WERI-Rb-1 (cell line): ENCODE data around the gene MRPL22.

Experiments used
- DNase-seq: peaks from one replicate; pipeline ENCODE4 v3.0.0-alpha.2; 2020
- H3K27ac ChIP-seq: fragments of 250-450 bp; sonication (Bioruptor Pico); 2 replicates; pipeline ENCODE4 v1.5.1; 2020; ENCODE audit warnings: mild to moderate bottlenecking, moderate library complexity
- H3K27me3 ChIP-seq: fragments of 250-450 bp; sonication (Bioruptor Pico); 2 replicates; pipeline ENCODE4 v1.5.1; 2021; ENCODE audit warnings: mild to moderate bottlenecking, low read depth, moderate library complexity; ENCODE audit not compliant: insufficient read depth, severe bottlenecking
- H3K36me3 ChIP-seq: fragments of 250-450 bp; sonication (Bioruptor Pico); 2 replicates; pipeline ENCODE4 v1.5.1; 2020; ENCODE audit warnings: mild to moderate bottlenecking, moderate library complexity
- H3K4me3 ChIP-seq: 2 replicates; pipeline ENCODE4 v1.5.1; 2011; ENCODE audit warnings: low read depth, mild to moderate bottlenecking, control low read depth, low read length
- H3K9me3 ChIP-seq: fragments of 250-450 bp; sonication (Bioruptor Pico); 2 replicates; pipeline ENCODE4 v1.5.1; 2021; ENCODE audit warnings: mild to moderate bottlenecking, moderate library complexity; ENCODE audit not compliant: severe bottlenecking
- TF ChIP-seq, protein P1 (sequence below): IDR thresholded peaks from 2 replicates; pipeline ENCODE4 v1.5.1; 2011; ENCODE audit warnings: low read depth, mild to moderate bottlenecking, control low read depth, inconsistent platforms, low read length

The MRPL22 gene

DNA sequence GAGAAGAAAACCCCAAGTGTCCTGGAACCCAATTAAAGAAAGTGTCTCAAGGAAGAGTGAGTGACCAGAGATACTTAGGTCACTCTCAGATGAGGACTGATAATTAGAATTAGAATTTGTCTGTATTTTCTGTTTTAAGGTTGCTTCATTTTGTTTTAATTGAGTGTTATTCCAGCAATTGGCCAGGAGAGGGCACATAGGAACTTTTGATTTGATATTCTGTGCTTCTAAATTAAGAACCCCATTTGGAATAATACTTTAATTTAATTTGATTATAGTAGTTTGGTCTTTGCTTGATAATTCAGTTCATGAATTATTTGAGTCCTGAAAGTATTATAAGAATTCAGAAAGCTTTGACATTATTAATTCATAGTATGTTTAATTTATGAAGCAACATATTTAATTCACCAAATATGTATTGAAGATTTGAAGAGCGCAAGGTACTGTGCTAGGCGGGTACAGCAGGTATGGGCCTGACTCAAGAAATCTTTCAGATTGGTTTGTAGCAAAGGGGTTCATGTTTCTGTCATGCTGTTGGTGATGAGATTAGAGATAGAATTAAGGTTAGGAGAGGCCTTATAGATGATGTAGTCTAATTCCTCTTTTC, 4.9 kb downstream of the MRPL22 start:
- H3K27ac ChIP-seq = no peak overlapping the region
- H3K4me3 ChIP-seq = no peak overlapping the region
- DNase-seq = no peak
- H3K27me3 ChIP-seq = no peaks in the 10 kb centered on the region
- TF ChIP-seq, protein P1, sequence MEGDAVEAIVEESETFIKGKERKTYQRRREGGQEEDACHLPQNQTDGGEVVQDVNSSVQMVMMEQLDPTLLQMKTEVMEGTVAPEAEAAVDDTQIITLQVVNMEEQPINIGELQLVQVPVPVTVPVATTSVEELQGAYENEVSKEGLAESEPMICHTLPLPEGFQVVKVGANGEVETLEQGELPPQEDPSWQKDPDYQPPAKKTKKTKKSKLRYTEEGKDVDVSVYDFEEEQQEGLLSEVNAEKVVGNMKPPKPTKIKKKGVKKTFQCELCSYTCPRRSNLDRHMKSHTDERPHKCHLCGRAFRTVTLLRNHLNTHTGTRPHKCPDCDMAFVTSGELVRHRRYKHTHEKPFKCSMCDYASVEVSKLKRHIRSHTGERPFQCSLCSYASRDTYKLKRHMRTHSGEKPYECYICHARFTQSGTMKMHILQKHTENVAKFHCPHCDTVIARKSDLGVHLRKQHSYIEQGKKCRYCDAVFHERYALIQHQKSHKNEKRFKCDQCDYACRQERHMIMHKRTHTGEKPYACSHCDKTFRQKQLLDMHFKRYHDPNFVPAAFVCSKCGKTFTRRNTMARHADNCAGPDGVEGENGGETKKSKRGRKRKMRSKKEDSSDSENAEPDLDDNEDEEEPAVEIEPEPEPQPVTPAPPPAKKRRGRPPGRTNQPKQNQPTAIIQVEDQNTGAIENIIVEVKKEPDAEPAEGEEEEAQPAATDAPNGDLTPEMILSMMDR = no peak
- H3K36me3 ChIP-seq = peaks cover 2% of the 10 kb centered on the region
- no peaks in the 10 kb centered on the region for H3K9me3 ChIP-seq

DNA sequence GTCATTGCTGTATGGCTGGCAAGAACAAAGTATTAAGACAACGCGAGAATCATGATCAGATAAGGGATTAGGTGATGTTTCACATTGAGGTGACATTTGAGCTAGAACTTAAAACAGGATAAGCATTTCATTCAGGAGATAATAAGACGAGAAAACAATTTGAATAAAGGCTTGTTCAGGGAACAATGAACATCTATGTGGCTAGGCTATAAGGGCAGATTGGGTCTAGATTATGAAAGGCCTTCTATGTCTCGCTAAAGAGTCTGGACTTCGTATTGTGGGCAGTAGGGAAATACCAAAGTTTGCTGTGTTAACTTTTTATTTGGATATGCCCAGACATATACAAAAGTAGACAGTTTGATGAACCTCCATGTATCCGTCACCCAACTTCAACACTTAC, 6.9 kb downstream of the MRPL22 start:
- DNase-seq = no peak
- no peaks in the 10 kb centered on the region for H3K9me3 ChIP-seq
- no peak overlapping the region for H3K27ac ChIP-seq
- no peaks in the 10 kb centered on the region for H3K27me3 ChIP-seq
- no peak overlapping the region for H3K4me3 ChIP-seq
- TF ChIP-seq, protein P1 = no peak
- H3K36me3 ChIP-seq = no peaks in the 10 kb centered on the region; the same call in none of the 2 replicates

DNA sequence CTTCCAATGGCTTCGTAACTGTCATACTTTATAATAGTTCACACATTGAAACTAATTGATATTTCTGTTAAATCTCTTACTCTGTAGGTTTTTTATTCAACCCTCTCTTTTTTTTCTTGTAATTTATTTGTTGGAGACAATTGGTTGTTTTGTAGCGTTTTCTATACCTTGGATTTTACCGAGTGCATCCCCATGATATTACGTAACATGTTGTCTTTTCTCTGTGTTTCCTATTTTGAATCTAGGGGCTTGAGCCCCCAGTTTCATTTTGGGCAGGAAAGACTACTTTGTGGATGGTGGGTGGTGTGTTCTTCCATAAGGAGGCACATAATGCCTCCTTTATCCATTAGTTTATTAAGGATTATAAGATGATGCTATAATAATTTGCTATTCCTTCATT, 7.4 kb downstream of the MRPL22 start:
- no peak overlapping the region for H3K27ac ChIP-seq
- no peaks in the 10 kb centered on the region for H3K27me3 ChIP-seq
- DNase-seq = no peak
- no peaks in the 10 kb centered on the region for H3K9me3 ChIP-seq
- TF ChIP-seq, protein P1 = no peak
- no peak overlapping the region for H3K4me3 ChIP-seq
- no peaks in the 10 kb centered on the region; the same call in 1 of the 2 replicates for H3K36me3 ChIP-seq

DNA sequence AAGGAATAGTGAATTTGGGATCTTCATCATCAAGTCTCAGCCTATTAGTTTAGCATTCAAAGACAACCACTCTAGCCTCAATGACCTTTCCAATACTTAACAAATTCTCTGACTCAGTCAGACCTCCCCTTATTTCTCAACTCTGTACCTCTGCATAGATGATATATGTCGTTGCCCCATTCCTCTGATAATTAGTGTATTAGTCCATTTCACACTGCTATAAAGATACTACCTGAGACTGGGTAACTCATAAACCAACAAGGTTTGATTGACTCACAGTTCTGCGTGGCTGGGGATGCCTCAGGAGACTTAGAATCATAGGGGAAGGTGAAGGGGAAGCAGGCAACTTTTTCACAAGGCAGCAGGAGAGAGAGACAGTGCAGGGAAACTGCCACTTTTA, 8.9 kb downstream of the MRPL22 start:
- DNase-seq = no peak
- TF ChIP-seq, protein P1 = no peak
- Histone ChIP-seq H3K4me3 (no peak overlapping the region), H3K9me3 (no peaks in the 10 kb centered on the region), H3K27ac (no peak overlapping the region), H3K27me3 (no peaks in the 10 kb centered on the region), H3K36me3 (no peaks in the 10 kb centered on the region; the same call in 1 of the 2 replicates)

DNA sequence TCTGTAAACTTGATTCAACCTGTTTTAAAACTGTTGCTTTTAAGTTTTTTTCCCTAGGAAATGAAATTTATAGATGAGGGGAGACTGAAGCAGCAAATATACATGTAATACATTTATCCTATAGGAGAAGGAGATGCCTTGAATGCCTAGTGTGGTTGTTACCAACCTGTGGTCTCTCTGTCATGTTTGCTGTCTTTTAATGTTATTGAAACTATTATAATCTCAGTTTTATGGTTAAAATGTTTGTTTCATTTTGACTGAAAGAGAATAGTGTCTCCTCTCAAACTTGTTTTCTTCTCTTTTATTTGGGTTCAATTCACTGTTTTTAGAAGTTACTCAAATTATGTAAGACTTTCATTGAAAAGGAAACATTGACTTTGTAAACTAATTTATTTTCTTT, 15.8 kb downstream of the MRPL22 start:
- H3K4me3 ChIP-seq = no peak overlapping the region
- DNase-seq = no peak
- H3K27me3 ChIP-seq = no peaks in the 10 kb centered on the region
- TF ChIP-seq, protein P1 = no peak
- peaks cover 41% of the 10 kb centered on the region for H3K36me3 ChIP-seq
- no peaks in the 10 kb centered on the region for H3K9me3 ChIP-seq
- no peak overlapping the region for H3K27ac ChIP-seq

DNA sequence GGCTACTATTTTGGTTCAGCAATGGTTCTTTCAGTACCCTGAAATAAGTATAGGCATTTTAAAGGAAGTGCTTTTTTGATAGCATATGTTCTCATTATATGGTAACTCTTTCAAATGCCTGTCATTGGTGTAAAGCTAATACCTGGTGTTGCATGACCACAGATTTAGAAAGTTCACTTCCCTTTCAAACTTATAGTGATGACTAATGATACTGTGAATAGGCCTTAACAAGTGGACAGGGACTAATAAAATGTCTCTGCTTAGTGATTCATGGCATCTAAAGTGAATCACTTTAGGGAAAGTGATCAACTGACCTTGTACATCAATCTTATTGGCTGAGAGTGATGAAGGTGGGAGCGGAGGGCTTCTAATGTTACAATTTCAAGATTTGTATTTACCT, 21.6 kb downstream of the MRPL22 start:
- Histone ChIP-seq H3K4me3 (no peak overlapping the region), H3K27ac (no peak overlapping the region), H3K27me3 (no peaks in the 10 kb centered on the region), H3K9me3 (no peaks in the 10 kb centered on the region), H3K36me3 (peaks cover 56% of the 10 kb centered on the region)
- TF ChIP-seq, protein P1 = no peak
- DNase-seq = no peak
